PC-3 (cell line): ENCODE measurements around the gene ANGPTL8. TPM values are rescaled to one million over a fixed set of nuclear protein-coding genes. Genes with fewer than 3 reads are reported as not detected.

ENCODE experiments used
- ATAC-seq: fragments of 200-7000 bp; cut with Tn5 transposase; 2 replicates; pipeline ENCODE4 v1.9.1; 2020; ENCODE audit warnings: mild to moderate bottlenecking, moderate library complexity
- BruUV-seq: library from RNA; stranded (reverse); fragments of 400-500 nt; replicated peaks from 2 replicates; lab custom pipeline; 2021; lab: Mats Ljungman, UMichigan
- CTCF ChIA-PET: fragments of 300-600 bp; sonication (Branson Sonifier 250); formaldehyde crosslinking; loops from one replicate; lab custom pipeline; 2022; ENCODE audit warnings: antibody characterized with exemption; lab: Charles Lee
- POLR2A ChIA-PET: fragments of 300-600 bp; sonication (Branson Sonifier 250); formaldehyde crosslinking; loops from one replicate; lab custom pipeline; 2022; ENCODE audit warnings: antibody characterized with exemption; ENCODE audit not compliant: unreplicated experiment; lab: Charles Lee
- DNase-seq: peaks from one replicate; pipeline ENCODE4 v3.0.0-alpha.2; 2015
- H2AFZ ChIP-seq: fragments of 300-600 bp; sonication (generic); 2 replicates; pipeline ENCODE4 v1.6.0; 2016; ENCODE audit warnings: antibody characterized with exemption, low read length
- H3F3A ChIP-seq: fragments of 300-600 bp; sonication (generic); one replicate; pipeline ENCODE4 v1.6.0; 2017; ENCODE audit warnings: antibody characterized with exemption, low read length, control low read depth, mild to moderate bottlenecking; ENCODE audit not compliant: unreplicated experiment
- H3K27ac ChIP-seq: fragments of 300-600 bp; sonication (generic); 2 replicates; pipeline ENCODE4 v1.5.1; 2016; ENCODE audit warnings: mild to moderate bottlenecking, low read length
- H3K27me3 ChIP-seq: fragments of 300-600 bp; sonication (generic); 2 replicates; pipeline ENCODE4 v1.6.1; 2016; ENCODE audit warnings: low read length, mixed read lengths
- H3K36me3 ChIP-seq: fragments of 300-600 bp; sonication (generic); 2 replicates; pipeline ENCODE4 v1.6.1; 2016; ENCODE audit warnings: low read depth, mixed run types, low read length, mixed read lengths
- H3K4me1 ChIP-seq: fragments of 300-600 bp; sonication (generic); 2 replicates; pipeline ENCODE4 v1.5.1; 2016; ENCODE audit warnings: low read length; ENCODE audit not compliant: insufficient read depth
- H3K4me2 ChIP-seq: fragments of 300-600 bp; sonication (generic); 2 replicates; pipeline ENCODE4 v1.6.0; 2016; ENCODE audit warnings: low read length
- H3K4me3 ChIP-seq: fragments of 300-600 bp; sonication (generic); 2 replicates; pipeline ENCODE4 v1.5.1; 2016; ENCODE audit warnings: mild to moderate bottlenecking, low read length, mixed read lengths
- H3K79me2 ChIP-seq: fragments of 300-600 bp; sonication (generic); 2 replicates; pipeline ENCODE4 v1.6.1; 2017; ENCODE audit warnings: low read length, mixed read lengths
- H3K9ac ChIP-seq: fragments of 300-600 bp; sonication (generic); 2 replicates; pipeline ENCODE4 v1.6.0; 2016; ENCODE audit warnings: mild to moderate bottlenecking, low read length
- H3K9me2 ChIP-seq: fragments of 300-600 bp; sonication (generic); replicated peaks from 2 replicates; pipeline ENCODE4 v1.6.1; 2016; ENCODE audit warnings: mixed run types, low read length, mixed read lengths
- H3K9me3 ChIP-seq: fragments of 300-600 bp; sonication (generic); 2 replicates; pipeline ENCODE4 v1.6.1; 2016; ENCODE audit warnings: low read length, mixed read lengths
- H4K20me1 ChIP-seq: fragments of 300-600 bp; sonication (generic); 2 replicates; pipeline ENCODE4 v1.6.1; 2016; ENCODE audit warnings: low read length, mixed read lengths
- EZH2 ChIP-seq: fragments of 300-600 bp; sonication (generic); IDR thresholded peaks from one replicate; pipeline ENCODE4 v1.6.1; 2017; ENCODE audit warnings: antibody characterized with exemption, mild to moderate bottlenecking, low read length; ENCODE audit not compliant: unreplicated experiment
- EZH2phosphoT487 ChIP-seq: fragments of 300-600 bp; sonication (generic); IDR thresholded peaks from 2 replicates; pipeline ENCODE4 v1.6.1; 2018; ENCODE audit warnings: mild to moderate bottlenecking, antibody characterized with exemption, low read length, borderline replicate concordance
- intact Hi-C: fragments of 100-400 bp; cut with micrococcal nuclease; formaldehyde crosslinking; loops from 2 replicates; pipeline ENCODE4 v1.9.0; 2023
- total RNA-seq: library from RNA; depleted of rRNA; stranded (reverse); fragments of >200 nt; gene quantifications from 2 replicates; pipeline ENCODE4 v1.2.3, GENCODE V29; 2014
- TF ChIP-seq, protein P1 (sequence below): fragments of 300-600 bp; sonication (generic); conservative IDR thresholded peaks from 2 replicates; pipeline ENCODE4 v1.5.1; 2017; ENCODE audit warnings: antibody characterized with exemption, low read depth, mild to moderate bottlenecking, low read length

The ANGPTL8 gene
- total RNA-seq, 1 experiment from 2014 or later: not detected

DNA sequence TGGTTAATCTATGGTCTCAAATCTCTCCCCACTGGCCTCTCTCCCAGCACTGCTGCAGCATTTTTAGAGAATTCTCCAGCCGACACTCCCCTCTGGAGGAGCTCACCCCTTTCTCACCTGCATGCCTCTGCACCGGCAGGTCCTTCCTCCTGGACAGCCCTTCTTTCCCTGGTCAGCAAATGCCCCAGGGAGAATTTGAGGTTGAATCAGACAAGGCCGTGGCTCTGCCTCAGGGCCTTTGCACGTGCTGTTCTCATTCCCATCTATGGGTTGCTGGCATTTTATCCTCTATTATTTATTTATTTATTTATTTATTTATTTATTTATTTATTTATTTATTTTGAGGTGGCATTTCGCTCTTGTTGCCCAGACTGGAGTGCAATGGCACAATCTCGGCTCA is 24.3 kb downstream of the ANGPTL8 start:
- no peak for ATAC-seq
- no peak overlapping the region for H3K9ac ChIP-seq
- no peak overlapping the region for H2AFZ ChIP-seq
- H3K27me3 ChIP-seq: no peaks in the 10 kb centered on the region
- H3K4me2 ChIP-seq: no peak overlapping the region
- H3K9me3 ChIP-seq: no peaks in the 10 kb centered on the region
- H3K4me3 ChIP-seq: no peak overlapping the region
- TF ChIP-seq, protein P1, sequence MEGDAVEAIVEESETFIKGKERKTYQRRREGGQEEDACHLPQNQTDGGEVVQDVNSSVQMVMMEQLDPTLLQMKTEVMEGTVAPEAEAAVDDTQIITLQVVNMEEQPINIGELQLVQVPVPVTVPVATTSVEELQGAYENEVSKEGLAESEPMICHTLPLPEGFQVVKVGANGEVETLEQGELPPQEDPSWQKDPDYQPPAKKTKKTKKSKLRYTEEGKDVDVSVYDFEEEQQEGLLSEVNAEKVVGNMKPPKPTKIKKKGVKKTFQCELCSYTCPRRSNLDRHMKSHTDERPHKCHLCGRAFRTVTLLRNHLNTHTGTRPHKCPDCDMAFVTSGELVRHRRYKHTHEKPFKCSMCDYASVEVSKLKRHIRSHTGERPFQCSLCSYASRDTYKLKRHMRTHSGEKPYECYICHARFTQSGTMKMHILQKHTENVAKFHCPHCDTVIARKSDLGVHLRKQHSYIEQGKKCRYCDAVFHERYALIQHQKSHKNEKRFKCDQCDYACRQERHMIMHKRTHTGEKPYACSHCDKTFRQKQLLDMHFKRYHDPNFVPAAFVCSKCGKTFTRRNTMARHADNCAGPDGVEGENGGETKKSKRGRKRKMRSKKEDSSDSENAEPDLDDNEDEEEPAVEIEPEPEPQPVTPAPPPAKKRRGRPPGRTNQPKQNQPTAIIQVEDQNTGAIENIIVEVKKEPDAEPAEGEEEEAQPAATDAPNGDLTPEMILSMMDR: no peak
- TF ChIP-seq EZH2: no peak
- TF ChIP-seq EZH2phosphoT487: no peak
- intact Hi-C loops: no loop called here
- ChIA-PET CTCF (no interaction called here), POLR2A (no interaction called here)
- peaks cover 33% of the 10 kb centered on the region for H3K4me1 ChIP-seq
- no peaks in the 10 kb centered on the region for H4K20me1 ChIP-seq
- no TSS peak for BruUV-seq
- no peaks in the 10 kb centered on the region for H3K36me3 ChIP-seq
- H3F3A ChIP-seq: no peaks in the 10 kb centered on the region
- no peak overlapping the region for H3K27ac ChIP-seq
- no peaks in the 10 kb centered on the region for H3K9me2 ChIP-seq
- no peak for DNase-seq
- H3K79me2 ChIP-seq: peaks cover 7% of the 10 kb centered on the region; the same call in 1 of the 2 replicates

GRCh38 chr19:11264452-11265176 is 25.2 kb downstream of the ANGPTL8 start:
- H3K79me2 ChIP-seq: peaks cover 7% of the 10 kb centered on the region; the same call in 1 of the 2 replicates
- no peaks in the 10 kb centered on the region for H3K9me2 ChIP-seq
- no peaks in the 10 kb centered on the region for H3K9me3 ChIP-seq
- no peaks in the 10 kb centered on the region for H3K36me3 ChIP-seq
- H2AFZ ChIP-seq: no peak overlapping the region
- no TSS peak for BruUV-seq
- H3F3A ChIP-seq: peaks cover 4% of the 10 kb centered on the region
- peak overlapping the region; percentile 77 for H3K27ac ChIP-seq
- H3K4me2 ChIP-seq: no peak overlapping the region
- no peak for TF ChIP-seq EZH2
- TF ChIP-seq EZH2phosphoT487: no peak
- TF ChIP-seq, protein P1: no peak
- peaks cover 42% of the 10 kb centered on the region for H3K4me1 ChIP-seq
- ATAC-seq (no peak), DNase-seq (no peak)
- H3K4me3 ChIP-seq: no peak overlapping the region
- ChIA-PET POLR2A (no interaction called here), CTCF (no interaction called here)
- no peak overlapping the region for H3K9ac ChIP-seq
- H4K20me1 ChIP-seq: no peaks in the 10 kb centered on the region
- intact Hi-C loops: no loop called here
- no peaks in the 10 kb centered on the region for H3K27me3 ChIP-seq

- H3K9ac ChIP-seq: peak overlapping the region; percentile 31
Measured at GRCh38 chr19:11265177-11265784, 25.9 kb downstream of the ANGPTL8 start.

More at GRCh38 chr19:11265177-11265784, 25.9 kb downstream of the ANGPTL8 start:
- peaks cover 43% of the 10 kb centered on the region for H3K4me1 ChIP-seq
- H3K36me3 ChIP-seq: no peaks in the 10 kb centered on the region
- TF ChIP-seq, protein P1: no peak
- TF ChIP-seq EZH2phosphoT487 (no peak), EZH2 (no peak)
- no peak for ATAC-seq
- H3F3A ChIP-seq: peaks cover 4% of the 10 kb centered on the region
- ChIA-PET POLR2A (interaction anchor here (0.8 kb wide), 1 partner anchor 109 kb away, joined by 4 read pairs; the partner anchor contains the start of gene SWSAP1), CTCF (interaction anchor here (1.0 kb wide), 1 partner anchor 29 kb away, joined by 16 read pairs; no protein-coding TSS in a partner anchor)
- H4K20me1 ChIP-seq: no peaks in the 10 kb centered on the region
- intact Hi-C loops: no loop called here
- no peaks in the 10 kb centered on the region for H3K9me2 ChIP-seq
- H3K4me2 ChIP-seq: peak overlapping the region; percentile 68
- peak overlapping the region; percentile 23 for H2AFZ ChIP-seq
- H3K27ac ChIP-seq: peak overlapping the region; percentile 77
- no peak for DNase-seq
- BruUV-seq: TSS peak; percentile 27
- H3K27me3 ChIP-seq: no peaks in the 10 kb centered on the region
- H3K79me2 ChIP-seq: peaks cover 7% of the 10 kb centered on the region; the same call in 1 of the 2 replicates
- peak overlapping the region; percentile 11; the same call in 1 of the 2 replicates for H3K4me3 ChIP-seq
- no peaks in the 10 kb centered on the region for H3K9me3 ChIP-seq
